AG10803 (cell line): ENCODE measurements around the gene CLCN6.

Source experiments
- DNase-seq: peaks from one replicate; pipeline ENCODE4 v3.0.0; 2010; ENCODE audit warnings: low read depth
- H3K4me3 ChIP-seq: 2 replicates; pipeline ENCODE4 v1.5.1; 2011; ENCODE audit warnings: mild to moderate bottlenecking, low read length, control low read depth
- CTCF ChIP-seq: conservative IDR thresholded peaks from 2 replicates; pipeline ENCODE4 v1.5.1; 2011; ENCODE audit warnings: mild to moderate bottlenecking, low read length, control low read depth, inconsistent platforms

CLCN6 gene

GRCh38 chr1:11833900-11834299 lies 27.9 kb downstream of the CLCN6 start:
- no peak for DNase-seq
- TF ChIP-seq CTCF = no peak
- no peak overlapping the region for H3K4me3 ChIP-seq

- H3K4me3 ChIP-seq = no peak overlapping the region
- DNase-seq = no peak
- no peak for TF ChIP-seq CTCF
Measured at GRCh38 chr1:11835441-11836225, 29.6 kb downstream of the CLCN6 start.

GRCh38 chr1:11836955-11837766 lies 31.2 kb downstream of the CLCN6 start:
- TF ChIP-seq CTCF = no peak
- H3K4me3 ChIP-seq = no peak overlapping the region
- DNase-seq = no peak

GRCh38 chr1:11837767-11838348 lies 31.9 kb downstream of the CLCN6 start:
- TF ChIP-seq CTCF = no peak
- H3K4me3 ChIP-seq = no peak overlapping the region
- DNase-seq = no peak

- peak; percentile 99 for TF ChIP-seq CTCF
- peak; percentile 54 for DNase-seq
- H3K4me3 ChIP-seq = no peak overlapping the region
Measured at GRCh38 chr1:11838349-11839272, 32.6 kb downstream of the CLCN6 start.
